ENCODE data around the gene TATDN3.
A peak's percentile ranks its signal among the peaks of the same experiment; 100 is the strongest.
"Not testable (repeated sequence)": the region's sequence is repeated elsewhere in the genome, so short reads cannot be mapped to it uniquely, and the experiment has no call there.

Gene TATDN3

DNA sequence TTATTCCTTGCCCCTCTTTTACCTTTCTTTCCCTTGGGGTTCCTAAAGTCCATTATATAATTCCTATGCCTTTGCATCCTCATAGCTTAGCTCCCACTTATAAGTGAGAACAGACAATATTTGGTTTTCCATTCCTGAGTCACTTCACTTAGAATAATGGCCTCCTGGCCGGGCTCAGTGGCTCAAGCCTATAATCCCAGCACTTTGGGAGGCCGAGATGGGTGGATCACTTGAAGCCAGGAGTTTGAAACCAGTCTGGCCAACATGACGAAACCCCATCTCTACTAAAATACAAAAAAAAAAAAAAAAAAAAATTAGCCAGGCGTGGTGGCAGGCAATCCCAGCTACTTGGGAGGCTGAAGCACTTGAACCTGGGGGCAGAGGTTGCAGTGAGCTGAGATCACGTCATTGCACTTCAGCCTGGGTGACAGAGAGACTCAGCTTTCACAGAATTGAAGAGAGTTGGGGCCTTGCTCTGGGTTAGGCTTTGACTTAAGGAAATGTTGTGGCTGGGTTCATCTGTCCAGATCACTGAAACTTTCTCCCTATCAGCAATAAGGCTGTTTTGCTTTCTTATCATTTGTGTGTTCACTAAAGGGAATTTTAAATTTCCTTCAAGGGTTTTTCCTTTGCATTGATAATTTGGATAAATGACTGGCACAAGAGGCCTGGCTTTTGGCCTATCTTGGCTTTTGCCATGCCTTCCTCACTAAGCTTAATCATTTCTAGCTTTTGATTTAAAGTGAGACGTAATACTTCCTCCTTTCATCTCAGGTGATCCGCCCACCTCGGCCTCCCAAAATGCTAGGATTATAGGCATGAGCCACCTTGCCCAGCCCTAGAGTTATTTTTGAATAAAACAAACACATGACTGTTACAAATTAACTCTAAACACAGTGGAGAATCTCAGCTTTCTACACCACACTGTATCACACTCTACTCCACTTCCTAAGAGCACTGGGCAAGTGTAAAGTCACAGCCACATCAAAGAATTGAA, 41.8 kb downstream of the TATDN3 start:
- DNase-seq: not testable (repeated sequence)

DNA sequence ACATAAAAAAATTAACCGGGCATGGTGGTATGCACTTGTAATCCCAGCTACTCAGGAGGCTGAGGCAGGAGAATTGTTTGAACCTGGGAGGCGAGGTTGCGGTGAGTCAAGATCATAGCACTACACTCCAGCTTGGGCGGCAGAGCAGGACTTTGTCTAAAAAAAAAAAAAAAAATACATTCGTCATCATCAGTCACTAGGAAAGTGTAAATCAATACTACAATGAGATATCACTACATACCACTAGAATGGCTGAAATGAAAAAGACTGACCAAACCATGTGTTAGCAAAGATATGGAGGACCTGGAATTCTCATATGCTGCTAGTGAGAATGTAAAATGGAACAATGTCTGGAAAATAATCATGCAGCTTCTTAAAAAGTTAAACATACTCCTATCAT, 46.5 kb downstream of the TATDN3 start:
- DNase-seq: no peak

DNA sequence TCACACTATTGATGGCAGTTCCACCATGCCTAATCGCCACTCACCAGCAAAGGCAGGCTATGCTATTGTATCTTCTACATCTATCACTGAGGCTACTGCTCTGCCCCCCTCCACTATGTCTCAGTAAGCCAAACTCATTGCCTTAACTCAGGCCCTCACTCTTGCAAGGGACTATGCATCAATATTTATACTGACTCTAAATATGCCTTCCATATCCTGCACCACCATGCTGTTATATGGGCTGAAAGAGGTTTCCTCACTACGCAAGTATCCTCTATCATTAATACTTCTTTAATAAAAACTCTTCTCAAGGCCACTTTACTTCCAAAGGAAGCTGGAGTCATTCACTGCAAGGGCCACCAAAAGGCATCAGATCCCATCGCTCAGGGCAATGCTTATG, 52.8 kb downstream of the TATDN3 start:
- not testable (repeated sequence) for DNase-seq

DNA sequence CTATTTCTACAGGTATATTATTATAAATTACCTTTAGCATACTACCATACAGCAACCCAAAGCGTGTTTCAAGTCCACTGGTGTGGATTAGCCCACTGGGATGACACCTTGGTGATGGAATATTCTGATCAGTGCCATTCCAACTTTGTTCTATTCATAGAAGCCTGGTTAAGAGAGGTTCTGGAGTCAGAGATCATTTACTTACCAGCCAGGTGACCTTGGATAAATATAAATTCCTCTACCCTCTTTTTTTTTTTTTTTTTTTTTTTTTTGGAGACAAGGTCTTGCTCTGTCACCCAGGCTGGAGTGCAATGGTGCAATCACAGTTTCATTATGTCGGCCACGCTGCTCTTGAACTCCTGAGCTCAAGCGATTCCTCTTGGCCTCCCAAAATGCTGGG, 55.9 kb downstream of the TATDN3 start, which contains the start of gene SPATA45:
Gene SPATA45 (minus strand): TSS at position 101 of the 400 bp plus-strand sequence. CDS start 11,500 bp downstream, outside the sequence.
- DNase-seq: no peak

- DNase-seq: no peak
Observed at GRCh38 chr1:212852105-212852688, 60.5 kb downstream of the TATDN3 start.

DNA sequence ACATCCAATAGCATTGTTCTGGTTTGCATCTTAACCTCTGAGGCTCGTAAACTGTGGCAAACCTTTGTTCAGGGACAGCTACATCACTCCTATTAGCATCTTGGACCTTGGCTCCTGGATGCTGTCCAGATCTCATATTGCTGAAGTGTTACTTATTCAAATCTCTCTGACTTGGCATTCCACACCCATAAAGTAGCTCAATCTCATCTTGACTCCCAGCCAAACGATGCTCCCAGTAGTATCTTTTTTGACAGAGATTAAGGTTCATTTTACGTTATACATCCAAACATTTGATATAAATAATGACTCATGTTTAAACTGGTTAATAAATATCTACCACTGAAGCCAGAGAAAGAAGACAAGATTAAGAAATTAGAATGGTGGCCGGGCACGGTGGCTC, 62.0 kb downstream of the TATDN3 start:
- no peak for DNase-seq

DNA sequence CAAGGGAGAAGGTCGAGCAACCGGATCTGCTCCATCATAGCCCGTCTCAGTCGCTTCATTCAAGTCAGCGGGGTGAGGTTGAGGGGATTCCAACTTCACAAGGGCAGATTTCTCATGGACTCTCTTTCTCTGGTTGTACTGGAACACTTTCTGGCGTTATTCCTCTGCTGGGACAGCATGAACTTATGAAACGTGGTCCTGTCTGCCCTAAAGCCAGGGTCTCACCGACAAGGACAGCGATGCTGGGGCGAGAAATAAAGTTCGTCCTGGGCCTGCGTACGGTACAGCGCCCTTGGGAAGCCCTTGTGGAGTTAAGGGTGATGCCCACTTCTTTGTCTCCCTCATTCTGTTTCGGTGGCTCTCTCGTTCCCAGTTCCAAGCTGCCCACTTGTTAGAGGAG, 65.1 kb downstream of the TATDN3 start:
- DNase-seq: no peak

GRCh38 chr1:212857992-212858460, 66.3 kb downstream of the TATDN3 start, which contains the start of gene FLVCR1:
Gene FLVCR1, plus strand, starts transcription at chr1:212858275. Its CDS starts 178 bp downstream, at chr1:212858453.
- peak; percentile 100 for DNase-seq

DNA sequence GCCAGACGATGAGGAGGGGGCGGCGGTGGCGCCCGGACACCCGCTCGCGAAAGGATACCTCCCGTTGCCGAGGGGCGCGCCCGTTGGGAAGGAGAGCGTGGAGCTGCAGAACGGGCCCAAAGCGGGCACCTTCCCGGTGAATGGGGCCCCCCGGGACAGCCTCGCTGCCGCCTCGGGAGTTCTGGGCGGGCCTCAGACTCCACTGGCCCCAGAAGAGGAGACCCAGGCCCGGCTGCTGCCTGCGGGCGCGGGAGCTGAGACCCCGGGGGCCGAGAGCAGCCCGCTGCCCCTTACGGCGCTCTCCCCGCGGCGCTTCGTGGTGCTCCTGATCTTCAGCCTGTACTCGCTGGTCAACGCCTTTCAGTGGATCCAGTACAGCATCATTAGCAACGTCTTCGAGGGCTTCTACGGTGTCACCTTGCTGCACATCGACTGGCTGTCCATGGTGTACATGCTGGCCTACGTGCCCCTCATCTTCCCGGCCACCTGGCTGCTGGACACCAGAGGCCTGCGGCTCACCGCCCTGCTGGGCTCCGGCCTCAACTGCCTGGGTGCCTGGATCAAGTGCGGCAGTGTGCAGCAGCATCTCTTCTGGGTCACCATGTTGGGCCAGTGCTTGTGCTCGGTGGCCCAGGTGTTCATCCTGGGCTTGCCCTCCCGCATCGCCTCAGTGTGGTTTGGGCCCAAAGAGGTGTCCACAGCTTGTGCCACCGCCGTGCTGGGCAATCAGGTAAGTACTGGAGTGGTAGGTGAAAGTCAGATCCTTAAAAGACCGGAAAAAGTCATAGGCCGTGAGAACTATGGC, 67.0 kb downstream of the TATDN3 start:
- no peak for DNase-seq

DNA sequence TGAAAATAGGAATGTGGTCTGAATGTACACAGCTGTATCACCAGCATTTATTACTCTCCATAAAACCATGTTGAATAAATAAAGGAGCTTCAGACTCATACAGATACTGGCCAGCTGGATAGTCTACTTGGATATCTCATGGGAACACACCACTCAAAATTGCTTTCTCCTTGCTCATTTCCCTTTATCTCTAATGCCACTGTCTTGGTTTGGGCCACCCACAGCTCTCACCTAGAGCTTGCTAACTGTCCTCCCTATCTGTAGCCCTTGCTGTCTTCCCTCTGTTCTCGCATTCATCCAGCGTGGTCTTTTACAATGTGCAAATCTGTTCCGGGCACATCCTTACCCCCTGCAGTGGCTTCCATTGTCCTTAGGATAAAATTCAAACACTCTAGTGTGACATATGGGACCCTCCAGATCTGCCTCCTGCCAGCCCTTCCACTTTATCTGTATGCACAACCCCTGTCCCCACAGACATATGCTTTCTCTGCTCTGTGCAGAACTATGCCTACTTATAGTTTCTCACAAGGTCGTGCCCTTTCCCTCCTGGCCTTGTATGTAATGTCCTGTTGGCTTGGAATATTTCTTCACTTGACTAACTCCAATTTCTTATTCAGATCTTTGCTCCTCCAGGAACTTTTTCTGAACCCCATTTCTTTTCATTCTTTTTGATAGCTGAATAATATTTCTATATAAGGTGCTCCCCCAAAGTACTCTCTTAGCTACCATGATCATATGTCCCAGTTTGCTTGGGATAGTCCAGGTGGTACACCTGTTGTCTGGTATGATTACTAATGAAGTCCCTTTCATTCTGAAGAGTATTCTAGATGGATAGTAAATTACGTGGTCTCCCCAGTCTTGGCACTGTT, 69.3 kb downstream of the TATDN3 start:
- DNase-seq: no peak

- DNase-seq: no peak
Observed at GRCh38 chr1:212862111-212862690, 70.5 kb downstream of the TATDN3 start.

GRCh38 chr1:212863345-212863744, 71.7 kb downstream of the TATDN3 start:
- not testable (repeated sequence) for DNase-seq

DNA sequence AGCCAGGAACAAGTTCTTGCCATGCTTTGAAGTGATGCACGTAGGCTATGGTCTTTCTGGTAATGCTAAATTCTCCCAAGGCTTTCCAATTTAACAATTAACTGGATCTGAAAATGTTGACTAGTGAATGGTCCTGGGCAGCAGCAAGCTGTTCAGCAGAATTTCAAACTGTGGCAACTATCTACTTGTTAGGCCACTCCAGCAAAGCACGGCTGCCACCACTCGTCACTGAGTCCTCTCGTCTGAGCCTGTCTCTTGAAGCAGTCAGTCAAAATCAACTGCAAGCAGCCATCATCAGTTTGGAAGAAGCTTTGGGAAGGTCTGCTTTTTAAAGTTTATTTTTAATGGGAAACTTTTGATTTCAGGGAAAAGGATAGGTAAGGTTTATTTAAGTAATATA, 72.5 kb downstream of the TATDN3 start:
- DNase-seq: no peak
